ENCODE results near the gene APBB1. TPM values are rescaled to one million over a fixed set of nuclear protein-coding genes. Genes with fewer than 3 reads are reported as not detected.
A peak's percentile ranks its signal among the peaks of the same experiment; 100 is the strongest.

The APBB1 gene
- total and polyA plus RNA-seq, 2 experiments from 2014 or later = 43.1 to 46.2 TPM

DNA sequence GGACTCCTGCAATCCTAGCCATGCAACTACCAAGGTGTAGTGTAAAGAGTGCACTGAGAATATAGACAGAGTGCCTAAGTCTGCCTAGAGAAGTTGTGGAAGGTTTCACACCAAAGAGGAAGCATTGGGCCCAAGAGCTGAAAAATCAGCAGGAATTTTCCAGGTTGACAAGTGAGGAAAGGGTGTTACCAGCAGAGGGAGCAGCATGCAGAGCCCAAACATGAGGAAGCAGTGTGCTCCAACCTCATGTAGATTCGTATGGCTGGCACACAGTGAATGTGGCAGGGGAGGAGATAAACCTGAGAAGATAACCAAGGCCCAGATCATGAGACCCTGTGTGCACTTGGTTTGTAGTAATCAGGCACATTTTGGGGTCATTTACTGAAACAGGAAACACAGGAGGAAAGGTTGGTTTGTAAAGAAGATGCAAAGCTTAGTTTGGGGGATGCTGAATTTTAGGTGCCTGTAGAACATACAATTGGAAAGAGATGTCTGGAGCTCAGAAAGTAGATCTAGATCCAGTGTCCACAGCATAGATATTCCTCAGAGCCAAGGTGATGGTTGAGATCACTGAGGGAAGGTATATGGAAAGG is 20.2 kb upstream of the APBB1 start:
- Histone ChIP-seq H3K27me3 (replicated peaks; ENCODE audit: insufficient read depth) (no peaks in the 10 kb centered on the region), H3F3A (ENCODE audit: insufficient read depth) (no peaks in the 10 kb centered on the region), H2AFZ (no peak overlapping the region), H3K27ac (no peak overlapping the region), H3K4me2 (ENCODE audit: unreplicated experiment) (no peak overlapping the region), H3K9me2 (ENCODE audit: insufficient read depth) (no peaks in the 10 kb centered on the region), H3K4me3 (no peak overlapping the region), H3K9me3 (ENCODE audit: low read depth) (no peaks in the 10 kb centered on the region), H3K9ac (no peak overlapping the region), H3K79me2 (ENCODE audit: insufficient read depth) (no peaks in the 10 kb centered on the region), H4K20me1 (ENCODE audit: insufficient read depth) (no peaks in the 10 kb centered on the region), H3K36me3 (ENCODE audit: low read depth) (no peaks in the 10 kb centered on the region), H3K4me1 (ENCODE audit: insufficient read depth) (no peaks in the 10 kb centered on the region)
- in situ Hi-C loops (cut with MboI) = no loop called here
- WGBS, 2 experiments (ENCODE audit: low coverage in 1 of 2, low lambda C conversion rate in 2 of 2, missing lambda C conversion rate in 2 of 2) = 4 to 6% methylated on average over 1 of the region's 1 CpG
- TF ChIP-seq EZH2 (IDR thresholded peaks at IDR 0.05; ENCODE audit: insufficient read depth, poor library complexity, severe bottlenecking) = no peak
- TF ChIP-seq EZH2phosphoT487 (IDR thresholded peaks at IDR 0.05; ENCODE audit: insufficient read depth, low read depth) = no peak
- peak; percentile 76 for DNase-seq

DNA sequence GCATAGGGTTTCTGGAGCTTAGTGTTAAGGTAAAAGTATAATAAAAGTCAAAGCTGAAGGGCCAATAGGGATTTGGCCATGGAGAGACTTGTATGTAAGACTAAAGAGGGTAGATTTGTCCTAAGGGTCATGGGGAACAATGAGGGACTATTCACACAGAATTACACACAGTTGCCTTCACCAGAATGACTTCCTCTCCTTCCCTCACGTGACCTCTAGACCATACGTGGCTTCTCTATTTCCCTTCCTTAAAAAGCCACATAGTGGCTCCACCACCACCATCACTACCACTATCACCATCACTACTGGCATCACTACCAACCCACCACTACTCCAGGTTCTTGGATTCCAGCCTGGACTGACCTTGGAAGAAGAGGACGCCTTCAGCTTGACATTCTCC is 19.1 kb upstream of the APBB1 start:
- H3F3A ChIP-seq (ENCODE audit: insufficient read depth) = no peaks in the 10 kb centered on the region
- TF ChIP-seq EZH2phosphoT487 (IDR thresholded peaks at IDR 0.05; ENCODE audit: insufficient read depth, low read depth) = no peak
- TF ChIP-seq EZH2 (IDR thresholded peaks at IDR 0.05; ENCODE audit: insufficient read depth, poor library complexity, severe bottlenecking) = no peak
- no peaks in the 10 kb centered on the region for H3K9me3 ChIP-seq (ENCODE audit: low read depth)
- no peaks in the 10 kb centered on the region for H3K9me2 ChIP-seq (ENCODE audit: insufficient read depth)
- in situ Hi-C loops (cut with MboI) = no loop called here
- no peaks in the 10 kb centered on the region for H3K4me1 ChIP-seq (ENCODE audit: insufficient read depth)
- H3K27me3 ChIP-seq (replicated peaks; ENCODE audit: insufficient read depth) = no peaks in the 10 kb centered on the region
- no peak for DNase-seq
- no peak overlapping the region for H2AFZ ChIP-seq
- H3K4me3 ChIP-seq = no peak overlapping the region
- H3K79me2 ChIP-seq (ENCODE audit: insufficient read depth) = no peaks in the 10 kb centered on the region
- H3K27ac ChIP-seq = no peak overlapping the region
- H3K9ac ChIP-seq = no peak overlapping the region
- no peaks in the 10 kb centered on the region for H3K36me3 ChIP-seq (ENCODE audit: low read depth)
- no peaks in the 10 kb centered on the region for H4K20me1 ChIP-seq (ENCODE audit: insufficient read depth)
- 96% methylated on average over 3 of the region's 3 CpGs for WGBS, 2 experiments (ENCODE audit: low coverage in 1 of 2, low lambda C conversion rate in 2 of 2, missing lambda C conversion rate in 2 of 2)
- no peak overlapping the region for H3K4me2 ChIP-seq (ENCODE audit: unreplicated experiment)

DNA sequence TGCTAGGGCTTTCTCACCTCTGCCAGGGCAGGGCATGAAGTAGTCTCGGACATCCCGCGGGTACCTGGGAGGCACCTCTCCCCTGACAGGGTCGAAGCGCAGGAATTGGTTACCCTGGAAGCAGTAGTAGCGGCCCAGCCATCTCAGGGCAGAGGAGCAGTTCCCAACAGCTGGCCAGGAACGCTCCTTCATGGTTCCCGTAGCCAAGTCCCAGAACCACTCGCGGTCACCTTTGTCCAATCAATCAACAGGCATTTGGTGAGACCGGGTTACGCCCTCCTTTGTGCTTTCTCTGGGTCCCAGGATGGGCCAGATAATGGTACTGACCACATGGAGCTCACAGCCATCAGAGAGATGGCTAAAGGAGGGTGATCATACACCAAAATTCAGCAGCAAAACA is 18.5 kb upstream of the APBB1 start:
- Histone ChIP-seq H3K4me1 (ENCODE audit: insufficient read depth) (no peaks in the 10 kb centered on the region), H4K20me1 (ENCODE audit: insufficient read depth) (no peaks in the 10 kb centered on the region), H3K36me3 (ENCODE audit: low read depth) (no peaks in the 10 kb centered on the region), H3K27me3 (replicated peaks; ENCODE audit: insufficient read depth) (no peaks in the 10 kb centered on the region), H3K4me2 (ENCODE audit: unreplicated experiment) (no peak overlapping the region), H2AFZ (no peak overlapping the region), H3F3A (ENCODE audit: insufficient read depth) (0 out of 2 replicates have a peak, but pooled peaks cover 5% of the 10 kb centered on the region), H3K9me3 (ENCODE audit: low read depth) (no peaks in the 10 kb centered on the region), H3K9ac (no peak overlapping the region), H3K27ac (no peak overlapping the region), H3K9me2 (ENCODE audit: insufficient read depth) (no peaks in the 10 kb centered on the region), H3K4me3 (no peak overlapping the region), H3K79me2 (ENCODE audit: insufficient read depth) (no peaks in the 10 kb centered on the region)
- no peak for DNase-seq
- in situ Hi-C loops (cut with MboI) = no loop called here
- WGBS, 2 experiments (ENCODE audit: low coverage in 1 of 2, low lambda C conversion rate in 2 of 2, missing lambda C conversion rate in 2 of 2) = 88 to 94% methylated on average over 12 of the region's 12 CpGs
- no peak for TF ChIP-seq EZH2 (IDR thresholded peaks at IDR 0.05; ENCODE audit: insufficient read depth, poor library complexity, severe bottlenecking)

DNA sequence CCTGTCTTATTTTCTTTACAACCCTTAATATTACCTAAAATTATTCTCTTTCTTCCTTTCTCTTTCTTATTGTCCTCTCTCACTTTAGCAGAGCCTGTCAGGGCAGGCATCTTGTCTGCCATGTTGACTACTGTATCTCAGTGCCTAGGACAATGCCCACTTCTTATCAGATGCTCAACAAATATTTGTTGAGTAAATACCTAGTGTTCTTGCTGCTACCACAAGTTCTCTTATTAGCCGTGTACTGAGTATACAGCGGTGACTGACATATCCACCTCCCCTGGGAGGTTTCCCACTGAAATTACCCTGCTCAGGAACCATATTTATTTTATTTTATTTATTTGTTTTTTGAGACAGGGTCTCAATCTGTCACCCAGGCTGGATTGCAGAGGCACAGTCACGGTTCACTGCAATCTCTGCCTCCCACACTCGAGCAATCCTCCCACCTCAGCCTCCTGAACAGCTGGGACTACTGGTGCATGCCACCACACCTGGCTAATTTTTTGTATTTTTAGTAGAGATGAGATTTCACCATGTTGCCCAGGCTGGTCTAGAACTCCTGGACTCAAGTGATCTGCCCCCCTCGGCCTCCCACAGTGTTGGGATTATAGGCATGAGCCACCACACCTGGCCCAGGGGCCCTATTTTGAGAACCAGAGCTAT is 15.2 kb upstream of the APBB1 start:
- TF ChIP-seq EZH2 (IDR thresholded peaks at IDR 0.05; ENCODE audit: insufficient read depth, poor library complexity, severe bottlenecking) (no peak), EZH2phosphoT487 (IDR thresholded peaks at IDR 0.05; ENCODE audit: insufficient read depth, low read depth) (no peak)
- H3K9ac ChIP-seq = no peak overlapping the region
- no peak overlapping the region for H3K27ac ChIP-seq
- H3K4me3 ChIP-seq = no peak overlapping the region
- WGBS, 2 experiments (ENCODE audit: low coverage in 1 of 2, low lambda C conversion rate in 2 of 2, missing lambda C conversion rate in 2 of 2) = 57 to 65% methylated on average over 5 of the region's 5 CpGs
- no peaks in the 10 kb centered on the region for H3K4me1 ChIP-seq (ENCODE audit: insufficient read depth)
- H3K27me3 ChIP-seq (replicated peaks; ENCODE audit: insufficient read depth) = no peaks in the 10 kb centered on the region
- H3K79me2 ChIP-seq (ENCODE audit: insufficient read depth) = no peaks in the 10 kb centered on the region
- in situ Hi-C loops (cut with MboI) = no loop called here
- H3K9me2 ChIP-seq (ENCODE audit: insufficient read depth) = no peaks in the 10 kb centered on the region
- no peak overlapping the region for H2AFZ ChIP-seq
- H4K20me1 ChIP-seq (ENCODE audit: insufficient read depth) = no peaks in the 10 kb centered on the region
- H3K4me2 ChIP-seq (ENCODE audit: unreplicated experiment) = no peak overlapping the region
- H3F3A ChIP-seq (ENCODE audit: insufficient read depth) = peaks cover 8% of the 10 kb centered on the region; the same call in 1 of the 2 replicates
- H3K36me3 ChIP-seq (ENCODE audit: low read depth) = no peaks in the 10 kb centered on the region
- no peaks in the 10 kb centered on the region for H3K9me3 ChIP-seq (ENCODE audit: low read depth)
- no peak for DNase-seq
